Fibroblast of skin of left biceps (primary cell): ENCODE measurements around the gene CDCA5.

Experiments used
- DNase-seq, 2 experiments: peaks; one replicate each; pipeline ENCODE4 v3.0.0-alpha.2; 2013; ENCODE audit warnings: low read depth in 2 of 2

Gene CDCA5

GRCh38 chr11:65083834-65084597, at the start of gene CDCA5, which contains the start of gene ZFPL1:
CDCA5 (minus strand) TSS chr11:65084040; CDS start chr11:65083978, 62 bp downstream.
ZFPL1 (plus strand) TSS chr11:65084222; CDS start chr11:65084699, 477 bp downstream.
- peak; percentile 91 to 92 for DNase-seq

GRCh38 chr11:65132988-65133700, 49.3 kb upstream of the CDCA5 start:
- no peak for DNase-seq

GRCh38 chr11:65132238-65132987, 48.6 kb upstream of the CDCA5 start:
- DNase-seq: no peak

GRCh38 chr11:65131895-65132237, 48.0 kb upstream of the CDCA5 start:
- no peak for DNase-seq

- DNase-seq: no peak
These were observed 47.6 kb upstream of the CDCA5 start for GRCh38 chr11:65131417-65131776.

GRCh38 chr11:65130631-65131416, 47.0 kb upstream of the CDCA5 start:
- DNase-seq: no peak

- no peak for DNase-seq
These were observed 46.0 kb upstream of the CDCA5 start for GRCh38 chr11:65129649-65130441.

GRCh38 chr11:65128182-65129145, 44.6 kb upstream of the CDCA5 start:
- DNase-seq: no peak

- no peak for DNase-seq
These were observed 43.8 kb upstream of the CDCA5 start for GRCh38 chr11:65127473-65128181.

GRCh38 chr11:65126624-65127274, 42.9 kb upstream of the CDCA5 start:
- DNase-seq: no peak

GRCh38 chr11:65125197-65126056, 41.6 kb upstream of the CDCA5 start:
- DNase-seq: no peak

GRCh38 chr11:65124480-65125196, 40.8 kb upstream of the CDCA5 start:
- no peak for DNase-seq

- DNase-seq: peak; percentile 79 to 81
These were observed 38.2 kb upstream of the CDCA5 start, which contains the start of the genes FAU and MRPL49 for GRCh38 chr11:65121865-65122696. FAU (minus strand) TSS chr11:65122134; CDS start chr11:65121813, 321 bp downstream. MRPL49 (plus strand) TSS chr11:65122321; CDS start chr11:65122347, 26 bp downstream.

- no peak for DNase-seq
These were observed 37.6 kb upstream of the CDCA5 start for GRCh38 chr11:65121447-65121864.

- DNase-seq: no peak
These were observed 37.0 kb upstream of the CDCA5 start for GRCh38 chr11:65120831-65121230.

GRCh38 chr11:65119670-65119995, 35.8 kb upstream of the CDCA5 start:
- no peak for DNase-seq
